ENCODE results near the gene OR7C1. TPM values are rescaled to one million over a fixed set of nuclear protein-coding genes. Genes with fewer than 3 reads are reported as not detected.

Gene OR7C1
- total and polyA plus RNA-seq, 9 donors, result 0.05 to 0.13 TPM; not detected in 7

GRCh38 chr19:14843578-14843977, 8.6 kb upstream of the OR7C1 start:
- H3K4me1 ChIP-seq (ENCODE audit: insufficient read depth), result no peaks in the 10 kb centered on the region
- no peak overlapping the region for H3K4me3 ChIP-seq
- no peak for DNase-seq
- no peaks in the 10 kb centered on the region for H3K9me3 ChIP-seq
- no peak overlapping the region for H3K27ac ChIP-seq
- no peak for TF ChIP-seq CTCF (IDR thresholded peaks at IDR 0.05)
- no peak for TF ChIP-seq POLR2A (IDR thresholded peaks at IDR 0.05)
- TF ChIP-seq EP300 (IDR thresholded peaks at IDR 0.05), result no peak
- WGBS, 3 donors, result 17 to 29% (median 22%) methylated on average over 6 of the region's 6 CpGs
- H3K36me3 ChIP-seq, result no peaks in the 10 kb centered on the region
- H3K27me3 ChIP-seq, result no peaks in the 10 kb centered on the region
- intact Hi-C loops (cut with DNase I), result no loop called here

GRCh38 chr19:14843169-14843568, 8.2 kb upstream of the OR7C1 start:
- TF ChIP-seq POLR2A (IDR thresholded peaks at IDR 0.05), result no peak
- TF ChIP-seq EP300 (IDR thresholded peaks at IDR 0.05), result no peak
- no peak for TF ChIP-seq CTCF (IDR thresholded peaks at IDR 0.05)
- H3K4me1 ChIP-seq (ENCODE audit: insufficient read depth), result no peaks in the 10 kb centered on the region
- no peak overlapping the region for H3K4me3 ChIP-seq
- intact Hi-C loops (cut with DNase I), result no loop called here
- no peaks in the 10 kb centered on the region for H3K9me3 ChIP-seq
- no peak for DNase-seq
- H3K27ac ChIP-seq, result no peak overlapping the region
- 44 to 50% (median 48%) methylated on average over 2 of the region's 2 CpGs for WGBS, 3 donors
- no peaks in the 10 kb centered on the region for H3K27me3 ChIP-seq
- H3K36me3 ChIP-seq, result no peaks in the 10 kb centered on the region

GRCh38 chr19:14840206-14840605, 5.2 kb upstream of the OR7C1 start:
- no peaks in the 10 kb centered on the region for H3K9me3 ChIP-seq
- no peak for TF ChIP-seq CTCF (IDR thresholded peaks at IDR 0.05)
- TF ChIP-seq EP300 (IDR thresholded peaks at IDR 0.05), result no peak
- TF ChIP-seq POLR2A (IDR thresholded peaks at IDR 0.05), result no peak
- H3K36me3 ChIP-seq, result no peaks in the 10 kb centered on the region
- no peak overlapping the region for H3K27ac ChIP-seq
- no peak overlapping the region for H3K4me3 ChIP-seq
- DNase-seq, result no peak
- intact Hi-C loops (cut with DNase I), result no loop called here
- H3K4me1 ChIP-seq (ENCODE audit: insufficient read depth), result no peaks in the 10 kb centered on the region
- H3K27me3 ChIP-seq, result no peaks in the 10 kb centered on the region
- WGBS, 3 donors, result 31 to 38% (median 34%) methylated on average over 1 of the region's 1 CpG

- no peak overlapping the region for H3K4me3 ChIP-seq
- TF ChIP-seq CTCF (IDR thresholded peaks at IDR 0.05) (no peak), EP300 (IDR thresholded peaks at IDR 0.05) (no peak), POLR2A (IDR thresholded peaks at IDR 0.05) (no peak)
- 57 to 63% (median 63%) methylated on average over 4 of the region's 4 CpGs for WGBS, 3 donors
- intact Hi-C loops (cut with DNase I), result no loop called here
- H3K9me3 ChIP-seq, result no peaks in the 10 kb centered on the region
- H3K4me1 ChIP-seq (ENCODE audit: insufficient read depth), result no peaks in the 10 kb centered on the region
- H3K27me3 ChIP-seq, result no peaks in the 10 kb centered on the region
- H3K27ac ChIP-seq, result no peak overlapping the region
- no peaks in the 10 kb centered on the region for H3K36me3 ChIP-seq
- DNase-seq, result no peak
Observed at GRCh38 chr19:14837391-14837790, 2.4 kb upstream of the OR7C1 start.

GRCh38 chr19:14830702-14831101, 4.3 kb downstream of the OR7C1 start:
- no peaks in the 10 kb centered on the region for H3K4me1 ChIP-seq (ENCODE audit: insufficient read depth)
- no peaks in the 10 kb centered on the region for H3K36me3 ChIP-seq
- DNase-seq, result no peak
- H3K27me3 ChIP-seq, result no peaks in the 10 kb centered on the region
- H3K27ac ChIP-seq, result no peak overlapping the region
- H3K9me3 ChIP-seq, result no peaks in the 10 kb centered on the region
- intact Hi-C loops (cut with DNase I), result no loop called here
- no peak overlapping the region for H3K4me3 ChIP-seq
- WGBS, 3 donors, result 29 to 46% (median 30%) methylated on average over 4 of the region's 4 CpGs
- TF ChIP-seq POLR2A (IDR thresholded peaks at IDR 0.05) (no peak), EP300 (IDR thresholded peaks at IDR 0.05) (no peak), CTCF (IDR thresholded peaks at IDR 0.05) (no peak)

All from ovary (tissue), 9 donors.